BJ (cell line): ENCODE measurements around the gene ADRA2B. TPM values are rescaled to one million over a fixed set of nuclear protein-coding genes. Genes with fewer than 3 reads are reported as not detected.

Experiments
- CTCF ChIA-PET: fragments of 350-600 bp; formaldehyde crosslinking; extraction: SDS; loops from one replicate; lab custom pipeline; 2021; ENCODE audit warnings: antibody characterized with exemption, inconsistent platforms; lab: Yijun Ruan, JAX
- POLR2A ChIA-PET: fragments of 300-600 bp; sonication (Branson Sonifier 250); formaldehyde crosslinking; extraction: SDS; loops from one replicate; lab custom pipeline; 2021; ENCODE audit warnings: antibody characterized with exemption; lab: Charles Lee
- DNase-seq: peaks from one replicate; pipeline ENCODE4 v3.0.0-alpha.2; 2011; ENCODE audit warnings: low read depth
- H3K27me3 ChIP-seq: 2 replicates; pipeline ENCODE4 v1.6.0; 2011; ENCODE audit warnings: low read length; ENCODE audit not compliant: control insufficient read depth, insufficient read depth
- H3K36me3 ChIP-seq: 2 replicates; pipeline ENCODE4 v1.5.1; 2011; ENCODE audit warnings: low read length; ENCODE audit not compliant: control insufficient read depth, insufficient read depth
- H3K4me3 ChIP-seq: 2 replicates; pipeline ENCODE4 v1.5.1; 2011; ENCODE audit warnings: low read depth, mild to moderate bottlenecking, control low read depth, low read length
- polyA plus RNA-seq: library from polyadenylated mRNA; depleted of rRNA; stranded (reverse); fragments of >200 nt; gene quantifications from 2 replicates; pipeline ENCODE4 v1.2.3, GENCODE V29; 2011
- TF ChIP-seq, protein P1 (sequence below): IDR thresholded peaks from 2 replicates; pipeline ENCODE4 v1.5.1; 2011; ENCODE audit warnings: low read depth, mild to moderate bottlenecking, control low read depth, inconsistent platforms, low read length, moderate library complexity; ENCODE audit not compliant: insufficient read depth

The ADRA2B gene
- polyA plus RNA-seq, 1 experiment = not detected

DNA sequence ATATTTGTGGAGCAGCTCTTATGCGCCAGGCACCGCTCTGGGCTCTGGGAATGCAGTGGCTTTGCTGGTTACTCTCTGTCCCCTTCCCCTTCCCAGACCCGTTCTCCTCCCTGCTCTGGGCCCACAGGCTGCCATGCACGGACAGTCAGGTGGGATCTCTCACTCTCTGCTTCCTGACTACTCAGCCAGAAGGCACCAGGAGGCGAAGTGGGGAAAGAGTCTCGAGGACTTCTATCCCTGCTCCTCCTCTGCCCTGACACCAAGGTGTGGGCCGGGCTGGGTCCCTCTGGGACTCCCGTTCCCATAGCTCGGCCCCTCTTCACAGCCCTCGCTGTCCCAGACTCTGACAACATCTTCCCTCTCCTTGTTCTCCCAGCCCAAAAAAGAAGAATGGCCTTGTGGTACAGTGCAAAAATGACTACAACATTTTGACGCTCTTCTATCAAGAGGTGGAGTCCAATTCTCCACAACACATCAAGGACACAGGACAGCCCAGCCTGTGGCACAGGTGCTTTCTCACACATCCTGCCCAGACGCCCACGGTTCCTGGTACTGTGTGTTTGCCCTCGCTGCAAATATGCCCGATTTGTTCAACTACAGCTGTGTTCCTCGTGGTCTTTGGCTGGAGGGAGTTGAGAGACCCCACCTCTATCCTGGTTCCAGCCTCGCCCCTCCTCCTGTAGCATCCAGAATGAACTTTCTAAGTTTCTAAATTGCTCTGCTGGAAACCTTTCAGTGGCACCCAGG is 42.9 kb upstream of the ADRA2B start:
- H3K27me3 ChIP-seq = 0 out of 2 replicates have a peak, but pooled peaks cover 2% of the 10 kb centered on the region
- TF ChIP-seq, protein P1, sequence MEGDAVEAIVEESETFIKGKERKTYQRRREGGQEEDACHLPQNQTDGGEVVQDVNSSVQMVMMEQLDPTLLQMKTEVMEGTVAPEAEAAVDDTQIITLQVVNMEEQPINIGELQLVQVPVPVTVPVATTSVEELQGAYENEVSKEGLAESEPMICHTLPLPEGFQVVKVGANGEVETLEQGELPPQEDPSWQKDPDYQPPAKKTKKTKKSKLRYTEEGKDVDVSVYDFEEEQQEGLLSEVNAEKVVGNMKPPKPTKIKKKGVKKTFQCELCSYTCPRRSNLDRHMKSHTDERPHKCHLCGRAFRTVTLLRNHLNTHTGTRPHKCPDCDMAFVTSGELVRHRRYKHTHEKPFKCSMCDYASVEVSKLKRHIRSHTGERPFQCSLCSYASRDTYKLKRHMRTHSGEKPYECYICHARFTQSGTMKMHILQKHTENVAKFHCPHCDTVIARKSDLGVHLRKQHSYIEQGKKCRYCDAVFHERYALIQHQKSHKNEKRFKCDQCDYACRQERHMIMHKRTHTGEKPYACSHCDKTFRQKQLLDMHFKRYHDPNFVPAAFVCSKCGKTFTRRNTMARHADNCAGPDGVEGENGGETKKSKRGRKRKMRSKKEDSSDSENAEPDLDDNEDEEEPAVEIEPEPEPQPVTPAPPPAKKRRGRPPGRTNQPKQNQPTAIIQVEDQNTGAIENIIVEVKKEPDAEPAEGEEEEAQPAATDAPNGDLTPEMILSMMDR = no peak
- POLR2A ChIA-PET = no interaction called here
- no peak overlapping the region for H3K4me3 ChIP-seq
- CTCF ChIA-PET = interaction anchor here (1.0 to 1.1 kb wide), 2 partner anchors 15 to 21 kb away, joined by 6 read pairs; partner anchors contain the start of gene ASTL
- no peak for DNase-seq
- no peaks in the 10 kb centered on the region for H3K36me3 ChIP-seq

GRCh38 chr2:96158554-96158940 is 42.2 kb upstream of the ADRA2B start:
- no peak overlapping the region for H3K4me3 ChIP-seq
- 0 out of 2 replicates have a peak, but pooled peaks cover 2% of the 10 kb centered on the region for H3K27me3 ChIP-seq
- no peaks in the 10 kb centered on the region for H3K36me3 ChIP-seq
- ChIA-PET CTCF (interaction anchor here (1.0 to 1.1 kb wide), 2 partner anchors 16 to 20 kb away, joined by 6 read pairs; partner anchors contain the start of gene ASTL), POLR2A (no interaction called here)
- DNase-seq = no peak
- TF ChIP-seq, protein P1 = no peak

DNA sequence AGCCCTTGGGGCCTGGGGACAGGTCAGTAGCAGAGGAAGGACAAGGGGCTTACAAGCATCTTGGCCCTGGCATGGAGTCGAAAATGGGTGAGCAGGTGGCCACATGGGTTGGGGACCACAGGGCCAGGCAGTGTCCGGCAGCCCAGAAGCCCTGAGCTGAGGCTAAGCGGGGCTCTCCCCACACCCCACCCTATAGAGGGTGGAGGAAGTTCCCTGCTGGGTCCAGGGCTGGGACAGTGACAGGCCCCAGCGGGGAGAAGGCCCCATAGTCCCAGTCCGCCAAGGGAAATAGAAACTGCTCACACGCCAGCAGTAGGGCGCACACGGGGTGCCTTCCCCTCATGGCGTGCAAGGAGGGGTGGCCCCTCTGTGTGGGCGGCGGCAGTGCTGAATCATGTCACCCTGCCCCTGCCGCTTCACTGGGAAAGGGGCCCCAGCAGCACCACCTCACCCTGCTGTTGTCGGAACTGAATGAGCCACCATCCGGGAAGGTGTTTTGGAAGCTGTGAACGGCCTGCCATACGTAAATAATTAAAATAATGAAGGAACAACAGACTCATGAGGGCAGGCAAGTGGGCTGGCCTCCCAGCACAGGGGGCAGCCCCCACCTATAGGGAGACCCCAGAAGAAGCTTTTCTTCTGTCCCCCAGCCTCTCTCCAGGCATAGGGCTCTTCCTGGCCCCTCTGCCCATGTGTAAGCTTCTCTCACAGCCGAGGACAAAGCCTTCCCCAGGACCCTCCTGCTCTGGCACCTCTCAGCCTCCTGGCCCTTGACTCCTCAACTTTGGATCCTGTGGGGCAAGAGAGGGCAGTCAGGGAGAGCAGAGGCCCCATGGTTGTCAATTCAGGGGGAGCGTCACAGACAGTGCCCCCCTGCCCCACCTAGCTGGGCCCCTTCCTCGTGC is 41.5 kb upstream of the ADRA2B start:
- Histone ChIP-seq H3K27me3 (0 out of 2 replicates have a peak, but pooled peaks cover 2% of the 10 kb centered on the region), H3K4me3 (no peak overlapping the region), H3K36me3 (no peaks in the 10 kb centered on the region)
- CTCF ChIA-PET = interaction anchor here (1.1 kb wide), 1 partner anchor 20 kb away, joined by 6 read pairs; the partner anchor contains the start of gene ASTL
- POLR2A ChIA-PET = no interaction called here
- DNase-seq = no peak
- TF ChIP-seq, protein P1 = no peak

DNA sequence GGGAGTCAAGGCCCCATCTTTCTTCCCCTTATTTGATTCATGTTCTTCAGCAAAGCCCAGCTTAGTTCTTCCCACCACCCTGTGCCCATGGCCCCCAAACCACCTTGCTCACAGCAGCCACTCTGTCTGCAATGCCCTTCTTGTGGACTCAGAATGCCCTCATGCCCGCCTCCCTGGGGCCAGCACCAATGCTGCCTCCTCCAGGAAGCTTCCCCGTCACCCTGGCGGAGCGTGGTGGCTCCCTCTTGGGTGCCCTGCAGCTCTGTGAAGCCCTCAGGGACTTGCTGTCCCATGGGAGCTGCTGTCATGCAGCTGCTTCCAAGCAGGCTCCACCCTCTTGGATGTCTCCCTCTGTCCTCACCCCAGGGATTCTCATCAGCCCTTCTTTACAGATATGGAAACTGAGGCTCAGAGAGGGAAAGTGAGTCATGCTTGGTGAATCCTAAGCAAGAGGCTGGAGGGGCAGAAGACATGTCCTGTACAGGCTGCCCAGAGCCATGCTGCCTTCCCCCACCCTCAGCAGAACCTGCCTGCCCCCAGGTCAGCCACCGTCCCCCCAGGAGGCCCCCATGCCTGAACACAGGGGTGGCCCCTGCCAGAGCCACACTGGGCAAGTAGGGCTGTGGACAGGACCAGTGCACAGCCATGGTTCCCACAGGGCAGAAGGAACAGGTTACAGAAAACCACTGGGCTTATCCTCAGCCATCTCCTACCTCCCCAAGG is 40.7 kb upstream of the ADRA2B start:
- DNase-seq = no peak
- CTCF ChIA-PET = interaction anchor here (3.5 kb wide), 1 partner anchor 18 kb away, joined by 12 read pairs; no protein-coding TSS in a partner anchor
- POLR2A ChIA-PET = no interaction called here

More for the DNA sequence above, 40.7 kb upstream of the ADRA2B start:
- TF ChIP-seq, protein P1 = no peak
- H3K27me3 ChIP-seq = 0 out of 2 replicates have a peak, but pooled peaks cover 2% of the 10 kb centered on the region
- H3K4me3 ChIP-seq = no peak overlapping the region
- H3K36me3 ChIP-seq = no peaks in the 10 kb centered on the region
